Glutamatergic neuron (in vitro differentiated cells): ENCODE results near the gene KRTAP25-1. TPM values are rescaled to one million over a fixed set of nuclear protein-coding genes. Genes with fewer than 3 reads are reported as not detected.

Experiments used
- DNase-seq: peaks from one replicate; pipeline ENCODE4 v3.0.0; 2022
- H3K27ac Mint-ChIP-seq: one replicate; pipeline ENCODE4 v1.8.0; 2020; ENCODE audit warnings: mild to moderate bottlenecking, mixed read lengths, inconsistent platforms; ENCODE audit not compliant: unreplicated experiment
- H3K27me3 Mint-ChIP-seq: one replicate; pipeline ENCODE4 v1.8.0; 2020; ENCODE audit warnings: mild to moderate bottlenecking, moderate library complexity, mixed read lengths, inconsistent platforms; ENCODE audit not compliant: unreplicated experiment
- H3K36me3 Mint-ChIP-seq: one replicate; pipeline ENCODE4 v1.8.0; 2020; ENCODE audit warnings: mild to moderate bottlenecking, mixed read lengths, inconsistent platforms; ENCODE audit not compliant: unreplicated experiment
- H3K4me1 Mint-ChIP-seq: one replicate; pipeline ENCODE4 v1.8.0; 2020; ENCODE audit warnings: mild to moderate bottlenecking, low read depth, mixed read lengths, inconsistent platforms; ENCODE audit not compliant: unreplicated experiment
- H3K4me3 Mint-ChIP-seq: one replicate; pipeline ENCODE4 v1.8.0; 2020; ENCODE audit warnings: mild to moderate bottlenecking, mixed read lengths, inconsistent platforms; ENCODE audit not compliant: unreplicated experiment
- H3K9me3 Mint-ChIP-seq: one replicate; pipeline ENCODE4 v1.8.0; 2020; ENCODE audit warnings: mild to moderate bottlenecking, moderate library complexity, mixed read lengths, inconsistent platforms; ENCODE audit not compliant: unreplicated experiment
- total RNA-seq: library from RNA; stranded (reverse); fragmentation: NEBNext Ultra II Directional; extraction: Animal tissue kit (Norgen Biotek cat#: 25700); gene quantifications from one replicate; pipeline ENCODE4 v1.2.1, GENCODE V29; 2021; ENCODE audit not compliant: unreplicated experiment
- TF ChIP-seq, protein P1 (sequence below): fragments of 200-600 bp; sonication (generic); IDR thresholded peaks from one replicate; pipeline ENCODE4 v1.5.0; 2021; ENCODE audit not compliant: partially characterized antibody, unreplicated experiment

The KRTAP25-1 gene
- total RNA-seq, 1 donor from 2014 or later = not detected

DNA sequence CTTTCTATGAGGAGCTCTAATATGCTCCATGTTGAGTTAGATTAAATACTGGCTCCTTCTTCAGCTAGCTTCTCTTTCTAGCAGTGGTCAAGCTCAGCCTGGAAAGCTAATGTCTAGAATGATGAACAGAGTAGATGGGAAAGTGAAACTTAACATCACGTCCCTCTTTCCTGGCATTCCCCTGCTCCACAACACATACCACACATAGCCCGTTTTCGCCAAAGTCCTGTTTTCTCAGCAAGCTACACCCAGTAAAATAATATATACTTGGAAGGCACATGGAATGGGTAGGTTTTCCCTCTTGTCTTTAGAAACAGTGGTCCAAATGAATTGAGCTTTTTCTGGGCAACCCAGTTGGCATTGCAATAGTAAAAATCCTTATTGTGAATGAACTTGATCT, 44.4 kb upstream of the KRTAP25-1 start:
- no peak overlapping the region for H3K4me3 Mint-ChIP-seq

GRCh38 chr21:30332681-30333080, 43.4 kb upstream of the KRTAP25-1 start:
- H3K4me1 Mint-ChIP-seq = no peaks in the 10 kb centered on the region
- H3K36me3 Mint-ChIP-seq = no peaks in the 10 kb centered on the region
- TF ChIP-seq, protein P1, sequence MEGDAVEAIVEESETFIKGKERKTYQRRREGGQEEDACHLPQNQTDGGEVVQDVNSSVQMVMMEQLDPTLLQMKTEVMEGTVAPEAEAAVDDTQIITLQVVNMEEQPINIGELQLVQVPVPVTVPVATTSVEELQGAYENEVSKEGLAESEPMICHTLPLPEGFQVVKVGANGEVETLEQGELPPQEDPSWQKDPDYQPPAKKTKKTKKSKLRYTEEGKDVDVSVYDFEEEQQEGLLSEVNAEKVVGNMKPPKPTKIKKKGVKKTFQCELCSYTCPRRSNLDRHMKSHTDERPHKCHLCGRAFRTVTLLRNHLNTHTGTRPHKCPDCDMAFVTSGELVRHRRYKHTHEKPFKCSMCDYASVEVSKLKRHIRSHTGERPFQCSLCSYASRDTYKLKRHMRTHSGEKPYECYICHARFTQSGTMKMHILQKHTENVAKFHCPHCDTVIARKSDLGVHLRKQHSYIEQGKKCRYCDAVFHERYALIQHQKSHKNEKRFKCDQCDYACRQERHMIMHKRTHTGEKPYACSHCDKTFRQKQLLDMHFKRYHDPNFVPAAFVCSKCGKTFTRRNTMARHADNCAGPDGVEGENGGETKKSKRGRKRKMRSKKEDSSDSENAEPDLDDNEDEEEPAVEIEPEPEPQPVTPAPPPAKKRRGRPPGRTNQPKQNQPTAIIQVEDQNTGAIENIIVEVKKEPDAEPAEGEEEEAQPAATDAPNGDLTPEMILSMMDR = no peak
- no peak for DNase-seq
- no peak overlapping the region for H3K27ac Mint-ChIP-seq
- no peak overlapping the region for H3K4me3 Mint-ChIP-seq
- no peaks in the 10 kb centered on the region for H3K9me3 Mint-ChIP-seq
- H3K27me3 Mint-ChIP-seq = peaks cover 2% of the 10 kb centered on the region

More for the DNA sequence above, 44.4 kb upstream of the KRTAP25-1 start:
- H3K27ac Mint-ChIP-seq = no peak overlapping the region
- H3K27me3 Mint-ChIP-seq = peaks cover 2% of the 10 kb centered on the region
- no peaks in the 10 kb centered on the region for H3K9me3 Mint-ChIP-seq
- no peaks in the 10 kb centered on the region for H3K36me3 Mint-ChIP-seq
- no peak for DNase-seq
- no peaks in the 10 kb centered on the region for H3K4me1 Mint-ChIP-seq
- TF ChIP-seq, protein P1 = no peak

DNA sequence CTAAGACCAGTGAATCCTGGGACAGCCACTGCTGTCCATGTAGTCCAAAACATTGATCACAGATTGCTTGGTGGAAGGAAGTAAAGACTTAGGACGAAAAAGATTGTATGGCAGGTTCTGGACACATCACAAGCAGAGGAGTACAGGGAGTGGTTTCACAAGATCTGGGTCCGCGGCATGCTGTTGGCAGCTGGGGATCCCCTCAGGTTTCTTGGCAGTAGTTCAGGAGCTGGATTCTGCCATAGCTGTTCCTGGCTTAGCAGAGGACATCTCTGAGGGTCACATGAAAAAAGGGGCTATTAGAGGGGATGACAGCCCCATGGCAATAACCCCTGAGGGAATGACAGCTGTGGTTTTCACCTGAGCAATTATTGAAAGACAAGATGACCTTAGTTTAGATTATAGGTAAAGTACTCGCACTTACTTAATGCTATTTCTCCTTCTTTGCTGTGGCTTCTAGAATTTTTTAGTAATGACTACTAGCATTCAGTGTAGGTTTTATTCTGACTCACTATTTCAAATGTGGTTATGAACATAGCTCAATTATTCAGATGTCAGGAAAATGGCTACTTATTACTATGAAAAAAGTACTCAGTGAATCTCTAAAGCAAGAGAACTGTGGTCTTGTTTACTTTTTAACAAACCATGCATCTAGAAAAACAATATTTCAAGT, 40.0 kb upstream of the KRTAP25-1 start:
- Mint-ChIP-seq H3K9me3 (no peaks in the 10 kb centered on the region), H3K36me3 (no peaks in the 10 kb centered on the region)
- DNase-seq = no peak

DNA sequence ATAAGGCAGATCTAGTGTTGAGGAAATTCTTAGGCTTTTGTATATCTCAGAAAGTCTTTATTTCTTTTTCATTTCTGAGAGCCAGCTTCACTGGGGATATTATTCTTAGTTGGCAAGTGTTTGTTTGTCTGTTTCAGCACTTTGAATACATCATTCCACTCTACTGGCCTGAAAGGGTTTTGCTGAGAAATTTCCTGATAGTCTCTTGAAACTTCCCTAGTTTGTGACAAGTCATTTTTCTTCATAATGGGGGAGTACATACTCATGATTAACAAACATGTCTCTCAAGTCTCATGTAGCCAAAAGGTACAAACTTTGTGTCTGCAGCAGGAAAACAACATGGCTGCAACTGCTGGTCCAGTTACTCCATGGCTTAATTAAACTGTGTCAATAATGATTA, 37.1 kb upstream of the KRTAP25-1 start:
- H3K4me3 Mint-ChIP-seq = no peak overlapping the region
- peaks cover 2% of the 10 kb centered on the region for H3K27me3 Mint-ChIP-seq
- no peak for DNase-seq
- peaks cover 1% of the 10 kb centered on the region for H3K9me3 Mint-ChIP-seq
- H3K27ac Mint-ChIP-seq = no peak overlapping the region
- no peaks in the 10 kb centered on the region for H3K4me1 Mint-ChIP-seq
- no peaks in the 10 kb centered on the region for H3K36me3 Mint-ChIP-seq
- TF ChIP-seq, protein P1 = no peak

More for the DNA sequence above, 40.0 kb upstream of the KRTAP25-1 start:
- Mint-ChIP-seq H3K4me3 (no peak overlapping the region), H3K27ac (no peak overlapping the region), H3K27me3 (peaks cover 2% of the 10 kb centered on the region), H3K4me1 (no peaks in the 10 kb centered on the region)
- TF ChIP-seq, protein P1 = no peak

GRCh38 chr21:30320215-30320614, 30.9 kb upstream of the KRTAP25-1 start, which contains the start of gene KRTAP26-1:
KRTAP26-1 (minus strand) TSS chr21:30320315; CDS start chr21:30320035, 280 bp downstream.
- H3K4me1 Mint-ChIP-seq = no peaks in the 10 kb centered on the region
- H3K27ac Mint-ChIP-seq = no peak within 1 kb of the TSS
- no peak within 1 kb of the TSS for H3K4me3 Mint-ChIP-seq
- no peak for DNase-seq
- H3K9me3 Mint-ChIP-seq = peaks cover 1% of the 10 kb centered on the region
- H3K36me3 Mint-ChIP-seq = no peaks in the 10 kb centered on the region
- TF ChIP-seq, protein P1 = no peak
- no peaks in the 10 kb centered on the region for H3K27me3 Mint-ChIP-seq
